ENCODE results near the gene PI4KB. TPM values are rescaled to one million over a fixed set of nuclear protein-coding genes. Genes with fewer than 3 reads are reported as not detected.

PI4KB gene
- total RNA-seq, 2 experiments from 2014 or later: 38.0 to 50.6 TPM

- H3K4me1 ChIP-seq (ENCODE audit: insufficient read depth, low read length, poor library complexity, severe bottlenecking): peaks cover 22% of the 10 kb centered on the region
- H3K36me3 ChIP-seq (ENCODE audit: insufficient read depth, low read length): peaks cover 45% of the 10 kb centered on the region
- DNase-seq (ENCODE audit: low spot score): peak; percentile 89
- CTCF ChIA-PET (ENCODE audit: unreplicated experiment): interaction anchor here (0.9 to 1.3 kb wide), 5 partner anchors 11 to 64 kb away, joined by 3 to 7 read pairs (median 4); partner anchors contain the start of gene PI4KB
- BruUV-seq (replicated peaks): no TSS peak
- peak; percentile 95 for TF ChIP-seq CTCF (conservative IDR thresholded peaks at IDR 0.05; ENCODE audit: low read length)
- no peak for TF ChIP-seq EZH2phosphoT487 (IDR thresholded peaks at IDR 0.05; ENCODE audit: borderline replicate concordance, low read depth, low read length)
- no peak overlapping the region for H3K4me3 ChIP-seq (ENCODE audit: low read depth, low read length, poor library complexity, severe bottlenecking)
- peaks cover 12% of the 10 kb centered on the region; the same call in 1 of the 2 replicates for H3K79me2 ChIP-seq (ENCODE audit: insufficient read depth, low read depth, low read length)
- H3K4me2 ChIP-seq (ENCODE audit: low read length): 0 out of 2 replicates have a peak overlapping the region, but pooled peaks have one; percentile 16
- no peak overlapping the region for H2AFZ ChIP-seq (ENCODE audit: low read length)
- H3K9me3 ChIP-seq (ENCODE audit: low read length): no peaks in the 10 kb centered on the region
- H4K20me1 ChIP-seq (ENCODE audit: insufficient read depth, low read length): no peaks in the 10 kb centered on the region
- H3K27ac ChIP-seq (ENCODE audit: low read depth, low read length, poor library complexity, severe bottlenecking): peak overlapping the region; percentile 49
- no peaks in the 10 kb centered on the region for H3K9me2 ChIP-seq (ENCODE audit: insufficient read depth, low read length)
- POLR2A ChIA-PET: interaction anchor here (0.6 to 1.7 kb wide), 5 partner anchors 9 to 80 kb away, joined by 3 to 5 read pairs (median 3); no protein-coding TSS in a partner anchor
- intact Hi-C loops (cut with micrococcal nuclease; ENCODE audit: unreplicated experiment): loop anchor here (1.0 to 5.0 kb wide), 3 partner anchors 40 to 244 kb away; partner anchors contain the start of gene ZNF687
These were observed 13.9 kb upstream of the PI4KB start for GRCh38 chr1:151340870-151341754.

- H3K79me2 ChIP-seq (ENCODE audit: insufficient read depth, low read depth, low read length): no peaks in the 10 kb centered on the region
- H3K4me3 ChIP-seq (ENCODE audit: low read depth, low read length, poor library complexity, severe bottlenecking): no peak overlapping the region
- DNase-seq (ENCODE audit: low spot score): no peak
- H3K4me1 ChIP-seq (ENCODE audit: insufficient read depth, low read length, poor library complexity, severe bottlenecking): peaks cover 9% of the 10 kb centered on the region
- POLR2A ChIA-PET: interaction anchor here (0.9 to 1.3 kb wide), 2 partner anchors 10 to 55 kb away, joined by 3 to 7 read pairs; partner anchors contain the start of gene PI4KB
- H2AFZ ChIP-seq (ENCODE audit: low read length): no peak overlapping the region
- CTCF ChIA-PET (ENCODE audit: unreplicated experiment): no interaction called here
- TF ChIP-seq CTCF (conservative IDR thresholded peaks at IDR 0.05; ENCODE audit: low read length): no peak
- TF ChIP-seq EZH2phosphoT487 (IDR thresholded peaks at IDR 0.05; ENCODE audit: borderline replicate concordance, low read depth, low read length): no peak
- no peaks in the 10 kb centered on the region for H4K20me1 ChIP-seq (ENCODE audit: insufficient read depth, low read length)
- H3K36me3 ChIP-seq (ENCODE audit: insufficient read depth, low read length): peaks cover under 1% of the 10 kb centered on the region; the same call in 1 of the 2 replicates
- intact Hi-C loops (cut with micrococcal nuclease; ENCODE audit: unreplicated experiment): no loop called here
- no TSS peak for BruUV-seq (replicated peaks)
- H3K9me2 ChIP-seq (ENCODE audit: insufficient read depth, low read length): no peaks in the 10 kb centered on the region
- H3K4me2 ChIP-seq (ENCODE audit: low read length): no peak overlapping the region
- no peaks in the 10 kb centered on the region for H3K9me3 ChIP-seq (ENCODE audit: low read length)
- no peak overlapping the region for H3K27ac ChIP-seq (ENCODE audit: low read depth, low read length, poor library complexity, severe bottlenecking)
These were observed 9.3 kb upstream of the PI4KB start for GRCh38 chr1:151336556-151336955.
